Left lung (tissue), 10 donors: ENCODE measurements around the gene EXT2. TPM values are rescaled to one million over a fixed set of nuclear protein-coding genes. Genes with fewer than 3 reads are reported as not detected.

Source experiments
- ATAC-seq: fragments of 200-7000 bp; cut with Tn5 transposase; one replicate; pipeline ENCODE4 v1.9.1; 2020; ENCODE audit warnings: moderate library complexity
- DNase-seq, 4 donors: peaks; one replicate each; pipeline ENCODE4 v3.0.0-alpha.2; 2013 to 2020
- H3K27ac ChIP-seq, 2 donors: fragments of 200-600 bp; sonication (generic) in 1 of 2; one replicate each; pipeline versions ENCODE4 v1.5.0 to v1.8.0; 2020 to 2021
- H3K27me3 ChIP-seq, 2 donors: fragments of 200-600 bp; sonication (generic) in 1 of 2; one replicate each; pipeline versions ENCODE4 v1.5.0 to v1.8.0; 2020 to 2021
- H3K36me3 ChIP-seq, 2 donors: fragments of 200-600 bp; sonication (generic) in 1 of 2; one replicate each; pipeline versions ENCODE4 v1.5.0 to v1.8.0; 2020 to 2021
- H3K4me1 ChIP-seq, 2 donors: fragments of 200-600 bp; one replicate each; pipeline ENCODE4 v1.8.0; 2021
- H3K4me3 ChIP-seq, 2 donors: fragments of 200-600 bp; sonication (generic) in 1 of 2; one replicate each; pipeline versions ENCODE4 v1.5.0 to v1.8.0; 2020 to 2021; ENCODE audit warnings: mild to moderate bottlenecking in 1 of 2
- H3K9me3 ChIP-seq, 2 donors: fragments of 200-600 bp; sonication (generic) in 1 of 2; one replicate each; pipeline versions ENCODE4 v1.5.0 to v1.8.0; 2020 to 2021
- CTCF ChIP-seq, 2 donors: fragments of 200-600 bp; sonication (generic) in 1 of 2; IDR thresholded peaks; one replicate each; pipeline versions ENCODE4 v1.5.0 to v1.8.0; 2021; ENCODE audit warnings: antibody characterized with exemption in 2 of 2
- intact Hi-C, 2 donors: fragments of 100-400 bp; cut with DNase I; formaldehyde crosslinking; loops; one replicate each; pipeline versions ENCODE4 v1.11.2 to v1.14.2; 2022
- polyA plus RNA-seq, 6 donors: library from polyadenylated mRNA; unstranded; fragments of 120-200 nt; gene quantifications; one replicate each; pipeline ENCODE4 v1.2.1, GENCODE V29; 2013; ENCODE audit not compliant: insufficient read length in 6 of 6
- total RNA-seq, 2 donors: library from RNA; stranded (reverse); fragmentation: NEBNext Ultra II Directional; extraction: Animal tissue kit (Norgen Biotek cat#: 25700); gene quantifications; one replicate each; pipeline ENCODE4 v1.2.1, GENCODE V29; 2021
- donor health status: DM: no; HTN: yes; CAD: no.
- donor health status: DM: no; HTN: no; CAD: no.

Gene EXT2
- total and polyA plus RNA-seq, 8 donors = 56.4 to 85.0 (median 76.8) TPM

DNA sequence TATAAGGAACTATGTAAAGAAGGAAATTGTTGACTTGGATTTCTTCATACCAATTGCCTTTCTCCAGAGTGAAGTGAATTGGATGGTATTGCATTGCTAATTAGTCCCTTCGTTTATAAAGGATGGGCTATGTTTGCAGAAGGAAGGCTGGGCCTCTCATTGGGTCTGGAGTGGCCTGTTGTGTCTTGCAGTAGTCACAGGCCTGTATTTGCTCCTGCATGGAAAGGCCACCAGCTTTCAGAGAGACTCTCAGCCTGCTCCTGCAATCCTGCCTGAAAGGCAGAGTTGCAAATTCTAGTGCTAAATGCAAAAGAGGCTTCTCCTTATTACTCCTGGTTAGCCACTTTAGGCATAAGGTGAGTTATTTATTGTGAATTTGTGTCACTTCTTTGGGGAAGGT is 103.8 kb downstream of the EXT2 start:
- no peaks in the 10 kb centered on the region for H3K4me1 ChIP-seq
- H3K27ac ChIP-seq = no peak overlapping the region
- no peaks in the 10 kb centered on the region for H3K27me3 ChIP-seq
- ATAC-seq (peak; percentile 60), DNase-seq (no peak)
- intact Hi-C loops = no loop called here
- no peaks in the 10 kb centered on the region for H3K9me3 ChIP-seq
- no peak for TF ChIP-seq CTCF (IDR thresholded peaks at IDR 0.05)
- H3K4me3 ChIP-seq = no peak overlapping the region
- H3K36me3 ChIP-seq = peaks cover 0 to 8% of the 10 kb centered on the region in 2 donors

DNA sequence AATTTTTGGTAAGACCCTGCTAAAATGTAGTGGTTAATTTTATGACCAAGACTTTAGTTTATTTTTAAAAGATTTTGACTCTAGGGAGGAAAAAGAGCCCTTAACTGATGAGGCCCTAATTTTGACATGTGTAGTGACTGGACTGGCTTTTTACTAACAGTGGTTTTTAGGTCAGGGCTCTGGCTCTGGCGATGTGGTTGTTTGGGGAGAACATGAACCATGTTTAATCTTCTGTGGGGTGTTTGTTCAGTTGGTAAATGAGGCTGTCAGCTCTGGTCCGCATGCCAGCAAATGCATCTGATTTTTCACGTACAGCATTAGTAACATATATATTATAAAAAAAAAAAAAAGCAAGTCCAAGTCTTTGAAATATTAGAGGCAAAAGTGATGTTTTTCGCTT is 104.3 kb downstream of the EXT2 start:
- Histone ChIP-seq H3K4me3 (no peak overlapping the region), H3K9me3 (no peaks in the 10 kb centered on the region), H3K4me1 (no peaks in the 10 kb centered on the region), H3K27ac (no peak overlapping the region), H3K36me3 (peaks cover 0 to 8% of the 10 kb centered on the region in 2 donors), H3K27me3 (no peaks in the 10 kb centered on the region)
- ATAC-seq (no peak), DNase-seq (no peak)
- intact Hi-C loops = no loop called here
- TF ChIP-seq CTCF (IDR thresholded peaks at IDR 0.05) = no peak

DNA sequence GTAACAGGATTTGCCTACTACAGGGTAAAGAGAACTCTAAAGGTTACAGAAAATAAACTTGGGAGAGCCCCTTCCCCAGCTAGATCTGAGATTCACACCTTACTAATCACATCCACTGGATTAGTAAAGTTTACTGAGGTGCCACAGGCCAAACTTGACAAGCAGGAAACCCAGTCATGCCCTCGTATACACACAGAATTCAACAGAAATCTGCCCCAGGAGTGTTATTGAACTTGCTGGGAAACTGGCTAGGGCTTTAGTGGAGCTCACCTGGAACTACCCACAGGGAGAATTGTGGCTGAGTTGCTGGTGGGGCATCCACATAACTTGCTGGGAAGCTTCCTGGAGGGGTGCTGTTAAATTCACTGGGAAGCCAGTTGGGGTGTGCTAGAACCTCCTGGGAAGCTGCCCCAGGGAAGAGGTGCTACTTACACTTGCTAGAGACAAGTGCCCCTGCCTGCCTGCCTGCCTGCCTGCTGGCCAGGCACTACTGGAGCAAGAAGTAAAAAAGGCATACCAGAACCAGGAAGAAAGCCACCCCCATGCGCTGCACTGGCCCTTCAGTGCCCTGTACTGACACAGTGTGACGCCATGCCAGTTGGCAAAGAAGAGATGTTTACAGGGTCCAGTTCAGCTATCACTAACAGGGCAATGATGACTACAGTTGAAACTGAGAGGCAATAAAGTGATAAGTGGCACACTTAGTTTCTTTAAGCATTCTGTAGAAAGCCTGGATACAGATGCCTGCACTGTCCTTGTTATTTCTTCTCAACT is 108.0 kb downstream of the EXT2 start:
- Histone ChIP-seq H3K27ac (no peak overlapping the region), H3K4me3 (no peak overlapping the region), H3K36me3 (peaks cover 0 to 19% of the 10 kb centered on the region in 2 donors), H3K9me3 (no peaks in the 10 kb centered on the region), H3K27me3 (no peaks in the 10 kb centered on the region), H3K4me1 (no peaks in the 10 kb centered on the region)
- intact Hi-C loops = no loop called here
- no peak for DNase-seq
- ATAC-seq = no peak
- no peak for TF ChIP-seq CTCF (IDR thresholded peaks at IDR 0.05)

GRCh38 chr11:44205352-44205751 is 109.9 kb downstream of the EXT2 start:
- intact Hi-C loops = no loop called here
- Histone ChIP-seq H3K4me3 (no peak overlapping the region), H3K4me1 (no peaks in the 10 kb centered on the region), H3K27ac (no peak overlapping the region), H3K36me3 (peaks cover 0 to 19% of the 10 kb centered on the region in 2 donors), H3K27me3 (no peaks in the 10 kb centered on the region), H3K9me3 (no peaks in the 10 kb centered on the region)
- DNase-seq (no peak), ATAC-seq (no peak)
- no peak for TF ChIP-seq CTCF (IDR thresholded peaks at IDR 0.05)

DNA sequence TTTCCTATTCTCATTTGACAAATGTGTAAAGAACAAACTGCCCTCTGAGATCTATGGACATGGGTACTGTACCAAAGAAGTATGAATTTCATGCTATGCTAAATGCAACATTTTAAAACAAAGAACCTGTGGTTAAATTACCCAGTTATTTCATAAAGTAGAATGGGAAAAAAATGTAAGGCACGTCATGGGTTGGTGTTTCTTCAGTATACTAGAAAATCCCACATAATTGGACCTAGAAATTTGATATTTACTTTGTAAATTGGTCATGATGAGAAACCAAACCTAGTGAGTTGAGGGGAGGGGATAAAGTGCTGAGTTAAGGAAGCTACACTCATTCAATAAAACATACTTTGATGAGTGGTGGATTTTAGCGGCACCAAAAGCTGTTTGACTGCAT is 110.4 kb downstream of the EXT2 start:
- TF ChIP-seq CTCF (IDR thresholded peaks at IDR 0.05) = no peak

More for the DNA sequence above, 110.4 kb downstream of the EXT2 start:
- H3K4me3 ChIP-seq = no peak overlapping the region
- no peaks in the 10 kb centered on the region for H3K4me1 ChIP-seq
- H3K27ac ChIP-seq = no peak overlapping the region
- intact Hi-C loops = no loop called here
- no peaks in the 10 kb centered on the region for H3K9me3 ChIP-seq
- H3K36me3 ChIP-seq = peaks cover 0 to 19% of the 10 kb centered on the region in 2 donors
- ATAC-seq = no peak
- no peak for DNase-seq
- no peaks in the 10 kb centered on the region for H3K27me3 ChIP-seq
